Activated CD4-positive, CD25-positive, alpha-beta regulatory T cell (primary cell): ENCODE results near the gene FPR1.
"Not testable (repeated sequence)": the region's sequence is repeated elsewhere in the genome, so short reads cannot be mapped to it uniquely, and the experiment has no call there.

ENCODE experiments used
- DNase-seq, 4 experiments: peaks; one replicate each; lab custom pipeline; 2025; lab: John Stamatoyannopoulos, UW

The FPR1 gene

DNA sequence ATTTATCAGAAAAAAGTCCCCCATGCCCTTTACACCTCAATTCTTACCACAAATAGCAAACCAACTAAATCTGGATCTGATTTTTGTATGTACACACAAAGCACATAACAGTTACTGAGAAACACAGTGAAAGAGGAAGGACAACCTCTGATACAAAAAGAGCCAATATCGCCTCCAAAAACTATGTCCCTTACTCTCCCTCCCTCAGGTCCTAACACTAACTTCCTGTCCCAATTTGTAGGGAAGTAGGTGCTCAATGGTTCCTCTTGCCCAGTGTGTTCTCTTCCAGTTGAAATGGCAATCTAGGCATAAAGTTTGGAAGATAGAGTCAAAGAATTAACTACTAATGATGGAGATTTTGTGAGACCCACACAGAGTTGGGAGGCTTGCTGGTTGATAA lies 27.5 kb upstream of the FPR1 start:
- no peak for DNase-seq

GRCh38 chr19:51777570-51778462 lies 26.1 kb upstream of the FPR1 start:
- DNase-seq: no peak

DNA sequence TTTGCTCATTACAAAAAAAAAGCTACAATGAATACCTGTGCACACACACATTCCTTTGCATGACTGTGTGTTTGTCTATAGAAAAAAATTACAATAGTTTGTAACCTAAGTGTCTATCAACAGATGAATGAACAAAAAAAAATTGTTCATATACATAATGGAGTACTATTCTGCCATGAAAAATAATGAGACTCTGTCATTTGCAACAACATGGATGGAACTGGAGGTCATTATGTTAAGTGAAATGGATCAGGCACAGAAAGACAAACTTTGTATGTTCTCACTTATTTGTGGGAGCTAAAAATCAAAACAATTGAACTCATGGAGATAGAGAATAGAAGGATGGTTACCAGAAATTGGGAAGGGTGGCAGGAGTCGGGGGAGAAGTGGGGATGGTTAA lies 24.9 kb upstream of the FPR1 start:
- DNase-seq: not testable (repeated sequence)

- no peak for DNase-seq
Measured at GRCh38 chr19:51772977-51773376, 21.3 kb upstream of the FPR1 start.

DNA sequence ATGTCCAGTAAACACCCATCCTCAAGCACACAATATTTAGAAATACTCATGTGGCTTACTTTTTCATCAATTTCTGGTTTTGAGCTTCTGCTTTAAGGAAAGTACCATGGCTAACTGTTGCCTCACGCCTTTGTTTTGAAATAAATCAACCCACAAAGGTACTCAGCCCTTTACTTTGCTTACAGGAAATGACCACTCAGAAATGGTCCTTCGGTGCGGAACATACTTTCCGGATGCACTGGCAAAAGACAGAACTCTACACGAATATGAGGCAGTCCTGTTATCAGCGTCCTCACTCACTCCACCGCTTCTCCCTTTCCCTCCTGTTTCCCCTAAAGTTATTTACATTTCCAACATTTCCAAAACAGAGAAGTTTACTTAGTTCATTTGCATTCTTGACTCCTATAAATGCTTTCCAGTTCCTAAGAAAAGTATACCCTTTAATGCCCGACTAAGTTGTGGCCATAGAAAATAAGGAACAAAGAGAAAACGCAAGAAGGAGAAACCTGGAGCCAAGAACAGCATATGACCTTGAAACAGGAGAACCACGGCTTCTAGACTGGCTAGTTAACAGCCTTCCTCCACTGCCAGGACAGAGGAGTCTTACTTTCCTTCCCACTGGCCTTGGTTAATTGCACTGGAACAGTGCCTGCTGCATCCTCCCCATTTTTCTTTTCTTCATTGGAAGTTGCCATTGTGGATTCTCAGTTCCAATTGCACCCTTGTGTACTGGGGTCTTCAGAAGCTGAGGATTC lies 19.9 kb upstream of the FPR1 start:
- DNase-seq: no peak

DNA sequence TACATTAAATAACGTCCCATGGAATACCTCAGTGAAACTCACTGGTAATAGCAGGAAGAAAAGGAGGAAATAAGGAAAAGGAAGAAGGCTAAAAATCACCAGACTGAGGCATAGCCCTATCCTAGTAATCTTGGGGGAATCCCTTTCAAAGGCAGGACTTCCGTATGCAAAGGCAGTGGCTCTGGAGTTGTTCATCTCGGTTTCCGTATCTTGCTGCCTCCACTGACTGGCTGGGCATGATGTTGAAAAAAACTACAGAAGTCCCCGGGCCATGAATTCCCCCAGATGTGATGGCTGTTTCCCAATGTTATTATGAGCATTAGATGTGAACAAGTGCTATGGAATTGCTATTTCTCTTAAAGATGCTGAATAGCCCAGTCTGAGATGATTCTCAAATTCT lies 14.8 kb upstream of the FPR1 start:
- no peak for DNase-seq

DNA sequence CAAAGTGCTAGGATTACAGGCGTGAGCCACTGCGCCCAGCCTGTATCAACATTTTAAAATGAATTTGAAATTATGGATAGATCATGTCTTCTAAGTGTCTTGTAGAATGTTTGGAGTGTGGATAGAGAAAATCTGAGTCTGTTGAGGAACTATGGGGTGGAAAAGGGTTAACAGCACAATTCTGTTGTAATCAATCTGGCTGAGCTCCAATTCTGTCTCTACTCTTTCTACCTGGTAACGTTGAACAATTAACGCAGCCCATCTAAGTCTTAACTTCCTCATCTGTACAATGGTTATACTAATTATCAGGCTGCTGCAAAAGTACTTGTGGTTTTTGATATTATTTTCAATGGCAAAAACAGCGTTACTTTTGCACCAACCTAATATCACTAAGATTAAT lies 13.4 kb upstream of the FPR1 start:
- DNase-seq: no peak

DNA sequence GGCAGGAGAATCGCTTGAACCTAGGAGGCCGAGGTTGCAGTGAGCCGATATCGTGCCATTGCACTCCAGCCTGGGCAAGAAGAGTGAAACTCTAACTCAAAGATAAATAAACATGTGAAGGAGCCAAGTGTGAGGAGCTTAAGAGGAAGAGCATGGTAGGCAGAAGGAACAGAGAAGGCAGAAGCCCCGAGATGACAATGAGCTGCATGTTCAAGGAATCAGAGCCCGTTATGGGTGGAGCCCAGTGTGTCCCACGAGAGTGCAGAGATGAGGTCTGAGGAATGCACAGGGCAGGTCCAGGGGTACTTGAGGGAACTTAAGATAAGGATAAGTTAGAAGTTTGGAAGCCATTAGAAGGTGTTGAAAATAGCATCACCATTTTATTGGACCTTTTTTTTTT lies 10.0 kb upstream of the FPR1 start:
- no peak for DNase-seq

- DNase-seq: no peak
Measured at GRCh38 chr19:51760697-51761356, 9.1 kb upstream of the FPR1 start, which contains the start of gene FPR2. TSS of gene FPR2 (plus strand) at chr19:51761180. CDS start at chr19:51768659, 7,479 bp downstream.

DNA sequence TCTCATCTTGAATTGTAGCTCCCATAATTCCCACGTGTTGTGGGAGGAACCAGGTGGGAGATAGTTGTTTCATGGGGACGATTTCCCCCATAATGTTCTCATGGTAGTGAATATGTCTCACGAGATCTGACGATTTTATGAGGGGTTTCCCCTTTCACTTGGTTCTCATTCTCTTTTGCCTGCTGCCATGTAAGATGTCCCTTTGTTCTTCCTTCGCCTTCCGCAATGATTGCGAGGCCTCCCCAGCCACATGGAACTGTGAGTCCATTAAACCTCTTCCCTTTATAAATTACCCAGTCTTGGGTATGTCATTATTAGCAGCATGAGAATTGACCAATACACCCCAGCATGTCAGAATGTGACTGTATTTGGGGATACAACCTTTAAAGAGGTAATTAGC lies 3.9 kb upstream of the FPR1 start:
- DNase-seq: no peak

DNA sequence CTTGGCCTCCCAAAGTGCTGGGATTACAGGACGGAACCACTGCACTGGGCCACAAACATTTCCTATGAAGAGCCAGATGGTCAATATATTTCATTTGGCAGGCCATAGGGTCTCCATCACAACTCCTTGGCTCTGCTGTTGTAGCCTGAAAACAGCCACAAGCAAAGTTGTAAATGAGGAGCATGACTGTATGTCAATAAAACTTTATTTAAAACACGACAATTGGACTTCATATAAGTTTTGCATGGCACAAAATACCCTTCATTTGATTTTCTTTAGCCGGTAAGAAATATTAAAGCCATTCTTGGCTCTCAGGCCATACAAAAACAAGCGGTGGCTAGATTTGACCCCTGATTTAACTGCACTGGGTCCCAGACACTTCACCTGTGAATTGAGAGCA lies 3.1 kb upstream of the FPR1 start:
- DNase-seq: no peak

DNA sequence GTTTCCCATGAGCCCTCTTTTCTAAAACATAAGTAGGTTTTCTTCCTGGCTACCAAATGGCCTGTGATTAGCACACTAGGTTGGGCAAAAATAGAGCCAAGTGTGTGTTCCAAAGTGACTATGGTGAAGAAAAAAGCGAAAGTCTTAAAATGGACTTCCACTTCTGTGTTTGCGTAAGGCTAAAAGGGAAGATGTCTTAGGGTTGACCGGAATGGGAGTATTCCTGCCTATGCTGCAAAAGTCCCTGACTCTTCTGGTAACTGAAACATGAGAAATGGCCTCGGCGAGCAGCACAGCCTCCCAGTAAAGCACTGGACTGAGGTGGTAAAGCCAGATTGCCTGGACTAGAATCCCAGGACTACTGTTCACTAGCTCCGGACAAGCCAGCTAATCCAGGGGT lies 2.4 kb upstream of the FPR1 start:
- DNase-seq: no peak

- no peak for DNase-seq
Measured at GRCh38 chr19:51750400-51751094, 1.1 kb downstream of the FPR1 start.

DNA sequence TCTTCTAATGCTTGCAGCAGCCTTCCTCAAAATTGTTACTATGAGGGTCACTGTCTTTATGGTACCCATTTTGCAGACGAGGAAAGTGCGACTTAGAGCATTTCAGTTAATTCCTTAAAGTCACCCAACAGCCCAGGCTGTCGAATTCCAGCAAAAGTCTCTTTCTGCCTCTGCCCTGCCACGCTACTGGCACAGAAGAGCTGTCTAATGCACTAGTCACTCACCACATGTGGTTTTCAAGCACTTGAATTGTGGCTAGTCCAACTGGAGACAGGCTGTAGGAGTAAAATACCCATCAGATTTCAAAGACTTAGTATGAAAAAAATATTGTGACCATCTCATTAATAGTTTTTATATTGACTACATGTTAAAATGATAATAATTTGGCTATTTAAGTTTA lies 1.7 kb downstream of the FPR1 start:
- DNase-seq: no peak

GRCh38 chr19:51746731-51747130 lies 4.9 kb downstream of the FPR1 start:
- DNase-seq: no peak

GRCh38 chr19:51743405-51743804 lies 8.3 kb downstream of the FPR1 start:
- no peak for DNase-seq

DNA sequence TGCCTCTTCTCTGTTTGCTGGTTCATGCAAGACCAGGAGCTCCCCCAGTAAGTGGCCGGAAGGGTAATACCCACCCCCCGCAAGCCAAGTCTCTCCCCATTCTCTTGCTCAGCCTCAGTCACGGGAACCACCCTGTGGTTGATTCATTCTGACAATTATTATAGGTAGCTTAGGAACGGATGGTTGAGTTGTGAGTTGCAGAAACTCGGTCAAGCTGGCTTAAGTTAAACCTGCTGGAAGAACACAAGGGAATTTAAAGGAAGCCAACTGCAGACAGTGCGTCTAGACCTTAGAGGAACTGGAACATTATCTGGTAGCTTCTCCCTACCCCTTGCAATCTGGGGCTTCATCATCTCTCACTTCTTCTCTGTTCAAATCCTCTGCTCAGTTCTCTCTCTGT lies 8.9 kb downstream of the FPR1 start:
- DNase-seq: no peak

DNA sequence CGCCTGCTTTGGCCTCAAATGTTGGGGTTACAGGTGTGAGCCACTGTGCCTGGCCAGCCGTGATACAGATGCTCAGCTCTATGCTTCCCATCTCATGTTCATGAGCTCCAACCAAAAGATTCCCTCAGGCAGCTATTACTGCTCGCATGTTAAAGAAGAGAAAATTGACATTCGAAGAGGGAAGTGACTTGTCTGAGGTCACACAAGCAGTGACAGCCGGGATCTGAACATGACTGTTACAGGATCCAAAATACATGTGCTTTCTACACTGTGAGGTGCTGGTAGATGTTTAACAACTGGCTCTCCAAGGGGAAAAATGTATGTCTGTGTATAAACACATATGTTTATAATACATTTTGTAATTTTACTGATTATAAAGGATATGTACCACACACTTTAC lies 11.3 kb downstream of the FPR1 start:
- no peak for DNase-seq

DNA sequence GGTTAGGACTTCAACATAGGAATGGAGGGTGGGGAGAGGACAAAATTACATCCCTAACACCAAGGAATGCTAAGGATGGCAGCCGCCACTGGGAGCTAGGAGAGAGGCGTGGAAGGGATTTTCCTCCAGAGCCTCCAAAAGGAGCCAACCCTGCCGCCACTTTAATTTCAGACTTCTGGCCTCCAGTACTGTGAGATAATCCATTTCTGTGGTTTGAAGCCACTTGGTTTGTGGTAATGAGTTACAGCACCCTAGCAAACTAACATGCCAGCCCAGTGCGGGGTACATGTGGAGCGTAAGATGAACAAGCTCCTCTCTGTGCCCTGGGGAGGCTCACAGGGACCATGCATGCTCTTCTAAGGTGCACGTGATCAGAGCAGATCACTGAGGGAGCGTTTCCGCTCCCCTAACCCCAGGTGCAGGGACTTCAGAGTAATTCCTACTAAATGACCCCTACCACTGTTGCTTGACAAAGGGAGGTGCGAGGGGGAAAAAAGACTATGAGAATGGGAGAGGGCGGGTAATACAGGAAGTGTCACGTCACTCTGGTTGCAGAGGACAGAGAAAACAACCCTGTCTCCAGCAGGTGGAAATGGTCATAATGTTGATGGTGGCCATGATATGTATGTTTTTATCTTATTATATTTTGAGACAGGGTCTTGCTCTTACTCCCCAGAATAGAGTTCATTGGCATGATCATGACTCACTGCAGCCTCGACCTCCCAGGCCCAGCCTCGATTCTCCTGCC lies 12.0 kb downstream of the FPR1 start:
- DNase-seq: no peak

- DNase-seq: not testable (repeated sequence)
Measured at GRCh38 chr19:51738523-51738922, 13.2 kb downstream of the FPR1 start.

- DNase-seq: no peak
Measured at GRCh38 chr19:51737924-51738323, 13.8 kb downstream of the FPR1 start.
